Thyroid gland (tissue), 4 donors: Measurements from ENCODE around the gene SLC10A3. TPM values are rescaled to one million over a fixed set of nuclear protein-coding genes. Genes with fewer than 3 reads are reported as not detected.

ENCODE experiments used
- DNase-seq, 2 donors: peaks; one replicate each; pipeline ENCODE4 v3.0.0-alpha.2; 2019
- H3K27ac ChIP-seq, 3 donors: fragments of 200-600 bp; sonication (generic); 1 replicate in 2 of 3; 2 replicates in 1 of 3; pipeline ENCODE4 v1.5.1; 2016 to 2019; ENCODE audit warnings: mild to moderate bottlenecking in 1 of 3, moderate library complexity in 1 of 3
- H3K27me3 ChIP-seq: fragments of 200-600 bp; sonication (generic); one replicate; pipeline ENCODE4 v1.5.1; 2019
- H3K36me3 ChIP-seq, 2 donors: fragments of 200-600 bp; sonication (generic); one replicate each; pipeline ENCODE4 v1.5.1; 2016 to 2019
- H3K4me1 ChIP-seq, 2 donors: fragments of 200-600 bp; sonication (generic); one replicate each; pipeline ENCODE4 v1.5.1; 2017 to 2019
- H3K4me3 ChIP-seq, 3 donors: fragments of 200-600 bp; sonication (generic); replicated peaks in 1 of 3; 1 replicate in 2 of 3; 2 replicates in 1 of 3; pipeline ENCODE4 v1.5.1; 2016; ENCODE audit warnings: mild to moderate bottlenecking in 1 of 3
- H3K9me3 ChIP-seq: fragments of 200-600 bp; sonication (generic); one replicate; pipeline ENCODE4 v1.5.1; 2017
- CTCF ChIP-seq, 6 experiments: fragments of 200-600 bp in 3 of 6; fragments of 450-650 bp in 3 of 6; sonication (generic) in 3 of 6; IDR thresholded peaks; one replicate each; pipeline ENCODE4 v1.5.1; 2016 to 2019; ENCODE audit warnings: antibody characterized with exemption in 6 of 6, mild to moderate bottlenecking in 2 of 6, inconsistent platforms in 1 of 6, moderate library complexity in 1 of 6
- POLR2A ChIP-seq, 2 donors: fragments of 450-650 bp; IDR thresholded peaks; one replicate each; pipeline ENCODE4 v1.6.1; 2017; ENCODE audit warnings: antibody characterized with exemption in 2 of 2, mild to moderate bottlenecking in 2 of 2, moderate library complexity in 1 of 2
- WGBS, 2 donors: methylation state at CpG; one replicate each; pipeline ENCODE4 v1.1.5; 2017; 5-methylcytosine and 5-hydroxymethylcytosine counted together
- intact Hi-C: fragments of 100-400 bp; cut with DNase I; formaldehyde crosslinking; loops from one replicate; pipeline ENCODE4 v1.15.1; 2023
- total RNA-seq, 4 donors: library from RNA; depleted of rRNA; stranded (reverse); fragments of >200 nt; gene quantifications; one replicate each; pipeline ENCODE4 v1.2.3, GENCODE V29; 2016

SLC10A3 gene
- total RNA-seq, 4 donors from 2014 or later = 21.9 to 40.6 (median 29.3) TPM

GRCh38 chrX:154450312-154450711 is 40.1 kb downstream of the SLC10A3 start:
- TF ChIP-seq CTCF (IDR thresholded peaks at IDR 0.05) (no peak), POLR2A (IDR thresholded peaks at IDR 0.05) (no peak)
- Histone ChIP-seq H3K36me3 (peaks cover 7 to 8% of the 10 kb centered on the region in 2 donors), H3K27me3 (no peaks in the 10 kb centered on the region), H3K9me3 (no peaks in the 10 kb centered on the region), H3K4me1 (peaks cover under 1 to 4% of the 10 kb centered on the region in 2 donors), H3K4me3 (no peak overlapping the region), H3K27ac (no peak overlapping the region)
- 86 to 99% methylated on average over 5 to 11 of the region's 17 CpGs for WGBS, 2 donors
- no peak for DNase-seq
- intact Hi-C loops = no loop called here

GRCh38 chrX:154449618-154450017 is 40.8 kb downstream of the SLC10A3 start:
- Histone ChIP-seq H3K4me1 (peaks cover 7 to 10% of the 10 kb centered on the region in 2 donors), H3K27me3 (no peaks in the 10 kb centered on the region), H3K27ac (no peak overlapping the region), H3K36me3 (peaks cover 7 to 8% of the 10 kb centered on the region in 2 donors), H3K4me3 (no peak overlapping the region), H3K9me3 (no peaks in the 10 kb centered on the region)
- no peak for TF ChIP-seq POLR2A (IDR thresholded peaks at IDR 0.05)
- no peak for TF ChIP-seq CTCF (IDR thresholded peaks at IDR 0.05)
- 99% methylated on average over 17 of the region's 18 CpGs; no CpG with 5 or more reads in 1 of the 2 donors for WGBS, 2 donors
- no peak for DNase-seq
- intact Hi-C loops = no loop called here

DNA sequence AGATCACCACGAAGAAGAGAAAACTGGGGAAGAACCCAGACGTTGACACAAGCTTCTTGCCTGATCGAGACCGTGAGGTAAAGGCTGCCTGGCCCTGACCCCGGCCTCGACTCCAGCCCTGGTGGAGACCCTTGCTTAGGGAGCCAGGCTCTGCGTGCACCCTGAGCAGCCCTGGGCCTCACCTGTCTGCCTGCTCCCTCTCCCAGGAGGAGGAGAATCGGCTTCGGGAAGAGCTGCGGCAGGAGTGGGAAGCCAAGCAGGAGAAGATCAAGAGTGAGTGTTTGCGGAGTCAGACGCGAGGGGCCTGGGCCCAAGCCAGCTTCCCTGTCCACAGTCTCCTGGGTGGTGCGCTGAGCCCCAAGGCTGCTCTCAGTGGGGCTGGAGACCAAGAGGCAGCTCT is 41.9 kb downstream of the SLC10A3 start:
- intact Hi-C loops = no loop called here
- DNase-seq = no peak
- H3K9me3 ChIP-seq = no peaks in the 10 kb centered on the region
- no peaks in the 10 kb centered on the region for H3K27me3 ChIP-seq
- H3K4me1 ChIP-seq = peaks cover 10 to 13% of the 10 kb centered on the region in 2 donors
- 75 to 84% methylated on average over 2 to 4 of the region's 14 CpGs for WGBS, 2 donors
- peaks cover 7 to 8% of the 10 kb centered on the region in 2 donors for H3K36me3 ChIP-seq
- no peak overlapping the region for H3K4me3 ChIP-seq
- no peak overlapping the region for H3K27ac ChIP-seq
- TF ChIP-seq CTCF (IDR thresholded peaks at IDR 0.05) (no peak), POLR2A (IDR thresholded peaks at IDR 0.05) (no peak)

DNA sequence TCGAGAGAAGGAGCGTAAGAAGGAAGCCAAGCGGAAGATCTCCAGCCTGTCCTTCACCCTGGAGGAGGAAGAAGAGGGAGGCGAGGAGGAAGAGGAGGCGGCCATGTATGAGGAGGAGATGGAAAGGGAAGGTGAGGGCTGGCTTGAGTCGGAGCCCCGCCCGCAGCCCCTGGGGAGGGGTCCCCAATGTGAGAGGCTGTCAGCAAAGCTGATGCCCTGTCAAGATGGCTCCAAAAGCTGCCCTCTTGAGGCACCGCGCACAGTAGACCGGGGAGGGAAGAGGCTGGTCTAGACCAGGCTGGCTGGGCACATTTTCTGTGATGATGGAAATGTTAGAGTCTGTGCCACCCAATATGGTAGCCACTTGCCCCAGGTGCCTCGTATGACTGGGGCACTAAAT is 44.0 kb downstream of the SLC10A3 start:
- 93 to 95% methylated on average over 6 to 8 of the region's 12 CpGs for WGBS, 2 donors
- intact Hi-C loops = no loop called here
- H3K36me3 ChIP-seq = peaks cover 7 to 8% of the 10 kb centered on the region in 2 donors

DNA sequence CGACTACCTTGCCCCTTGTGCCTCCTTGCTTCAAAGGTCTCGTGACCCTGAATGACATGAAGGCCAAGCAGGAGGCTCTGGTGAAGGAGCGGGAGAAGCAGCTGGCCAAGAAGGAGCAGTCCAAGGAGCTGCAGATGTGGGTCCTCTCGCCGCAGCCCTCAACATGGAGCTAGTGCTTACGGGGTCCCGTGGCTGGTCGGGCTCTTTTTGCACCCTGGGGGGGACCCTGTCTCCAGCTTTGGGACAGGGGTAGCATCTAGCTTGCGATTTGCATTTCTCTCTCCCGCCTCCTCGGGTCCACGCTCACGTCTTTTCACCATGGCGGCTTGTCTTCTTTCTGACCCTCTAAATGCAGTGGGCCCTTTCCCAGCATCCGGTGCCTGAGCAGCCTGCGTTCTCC is 44.7 kb downstream of the SLC10A3 start:
- 97 to 100% methylated on average over 3 to 7 of the region's 16 CpGs for WGBS, 2 donors
- Histone ChIP-seq H3K27me3 (no peaks in the 10 kb centered on the region), H3K4me1 (peaks cover 11 to 14% of the 10 kb centered on the region in 2 donors), H3K9me3 (no peaks in the 10 kb centered on the region), H3K27ac (no peak overlapping the region), H3K4me3 (no peak overlapping the region), H3K36me3 (peaks cover 8 to 9% of the 10 kb centered on the region in 2 donors)
- TF ChIP-seq CTCF (IDR thresholded peaks at IDR 0.05) = no peak
- TF ChIP-seq POLR2A (IDR thresholded peaks at IDR 0.05) = no peak
- intact Hi-C loops = no loop called here
- DNase-seq = no peak

More for the DNA sequence above, 44.0 kb downstream of the SLC10A3 start:
- peaks cover 11 to 14% of the 10 kb centered on the region in 2 donors for H3K4me1 ChIP-seq
- TF ChIP-seq CTCF (IDR thresholded peaks at IDR 0.05) = no peak
- no peak for TF ChIP-seq POLR2A (IDR thresholded peaks at IDR 0.05)
- no peak overlapping the region for H3K4me3 ChIP-seq
- no peak for DNase-seq
- H3K9me3 ChIP-seq = no peaks in the 10 kb centered on the region
- H3K27me3 ChIP-seq = no peaks in the 10 kb centered on the region
- no peak overlapping the region for H3K27ac ChIP-seq
